Measurements from ENCODE around the gene SPRR1A. TPM values are rescaled to one million over a fixed set of nuclear protein-coding genes. Genes with fewer than 3 reads are reported as not detected.

Gene SPRR1A
- polyA plus RNA-seq, 3 donors, result not detected

GRCh38 chr1:152995842-152996241 lies 12.0 kb downstream of the SPRR1A start:
- Mint-ChIP-seq H3K27me3 (ENCODE audit: low read depth in 3 of 3) (peaks cover 5 to 13% (median 7%) of the 10 kb centered on the region in 3 donors), H3K9me3 (peaks cover 0 to 7% (median 4%) of the 10 kb centered on the region in 7 donors), H3K27ac (no peak overlapping the region), H3K4me1 (no peaks in the 10 kb centered on the region), H3K4me3 (no peak overlapping the region), H3K36me3 (no peaks in the 10 kb centered on the region)
- Histone ChIP-seq H3K4me1 (ENCODE audit: control insufficient read depth in 1 of 2, insufficient read depth in 2 of 2, low read length in 2 of 2) (no peaks in the 10 kb centered on the region), H3K9me3 (replicated peaks in 1 of 2; ENCODE audit: control insufficient read depth in 1 of 2, insufficient read depth in 1 of 2, low read length in 2 of 2) (no peaks in the 10 kb centered on the region), H3K9ac (ENCODE audit: insufficient read depth, low read length, poor library complexity, severe bottlenecking) (no peak overlapping the region), H2AFZ (ENCODE audit: insufficient read depth, low read depth, low read length, poor library complexity, severe bottlenecking) (no peak overlapping the region), H3K79me2 (ENCODE audit: insufficient read depth, low read length) (no peaks in the 10 kb centered on the region), H3K4me2 (replicated peaks; ENCODE audit: extremely low read depth, low read length, poor library complexity, severe bottlenecking) (no peak overlapping the region), H3K36me3 (replicated peaks in 1 of 2; ENCODE audit: control insufficient read depth in 1 of 2, insufficient read depth in 2 of 2, low read length in 2 of 2) (no peaks in the 10 kb centered on the region), H3K4me3 (replicated peaks in 1 of 3; ENCODE audit: low read depth in 2 of 3, low read length in 3 of 3) (no peak overlapping the region), H3K27ac (ENCODE audit: low read depth in 1 of 2, low read length in 2 of 2) (no peak overlapping the region), H3K27me3 (ENCODE audit: control insufficient read depth in 2 of 2, insufficient read depth in 2 of 2, low read length in 2 of 2) (peaks cover 2% of the 10 kb centered on the region in 2 donors), H4K20me1 (ENCODE audit: insufficient read depth, low read length) (no peaks in the 10 kb centered on the region)
- no peak for TF ChIP-seq CTCF (IDR thresholded peaks at IDR 0.05)
- no CpG with 5 or more reads among the region's 1 CpG for WGBS (ENCODE audit: insufficient coverage)
- intact Hi-C loops (cut with micrococcal nuclease), result no loop called here
- no peak for DNase-seq

- DNase-seq, result no peak
- H3K4me3 Mint-ChIP-seq, result no peak overlapping the region
- Histone ChIP-seq H3K4me1 (ENCODE audit: control insufficient read depth in 1 of 2, insufficient read depth in 2 of 2, low read length in 2 of 2) (no peaks in the 10 kb centered on the region), H3K4me3 (replicated peaks in 1 of 3; ENCODE audit: low read depth in 2 of 3, low read length in 3 of 3) (no peak overlapping the region), H2AFZ (ENCODE audit: insufficient read depth, low read depth, low read length, poor library complexity, severe bottlenecking) (no peak overlapping the region), H3K9me3 (replicated peaks in 1 of 2; ENCODE audit: control insufficient read depth in 1 of 2, insufficient read depth in 1 of 2, low read length in 2 of 2) (no peaks in the 10 kb centered on the region), H3K4me2 (replicated peaks; ENCODE audit: extremely low read depth, low read length, poor library complexity, severe bottlenecking) (no peak overlapping the region), H3K9ac (ENCODE audit: insufficient read depth, low read length, poor library complexity, severe bottlenecking) (no peak overlapping the region), H3K27me3 (ENCODE audit: control insufficient read depth in 2 of 2, insufficient read depth in 2 of 2, low read length in 2 of 2) (peaks cover 2% of the 10 kb centered on the region in 2 donors), H3K36me3 (replicated peaks in 1 of 2; ENCODE audit: control insufficient read depth in 1 of 2, insufficient read depth in 2 of 2, low read length in 2 of 2) (no peaks in the 10 kb centered on the region), H4K20me1 (ENCODE audit: insufficient read depth, low read length) (no peaks in the 10 kb centered on the region), H3K27ac (ENCODE audit: low read depth in 1 of 2, low read length in 2 of 2) (no peak overlapping the region), H3K79me2 (ENCODE audit: insufficient read depth, low read length) (no peaks in the 10 kb centered on the region)
- peaks cover 5 to 10% (median 7%) of the 10 kb centered on the region in 3 donors for H3K27me3 Mint-ChIP-seq (ENCODE audit: low read depth in 3 of 3)
- H3K4me1 Mint-ChIP-seq, result no peaks in the 10 kb centered on the region
- intact Hi-C loops (cut with micrococcal nuclease), result no loop called here
- H3K36me3 Mint-ChIP-seq, result no peaks in the 10 kb centered on the region
- no peak overlapping the region for H3K27ac Mint-ChIP-seq
- no peak for TF ChIP-seq CTCF (IDR thresholded peaks at IDR 0.05)
- peaks cover 0 to 7% (median 4%) of the 10 kb centered on the region in 7 donors for H3K9me3 Mint-ChIP-seq
- WGBS (ENCODE audit: insufficient coverage), result 28% methylated on average over 3 of the region's 5 CpGs
Observed at GRCh38 chr1:152996633-152997400, 12.9 kb downstream of the SPRR1A start.
